ENCODE results near the gene IL27RA. TPM values are rescaled to one million over a fixed set of nuclear protein-coding genes. Genes with fewer than 3 reads are reported as not detected.

The IL27RA gene
- total RNA-seq, 1 donor from 2014 or later: 2.8 TPM

GRCh38 chr19:14061081-14061749, 29.7 kb downstream of the IL27RA start:
- H3K4me1 Mint-ChIP-seq (ENCODE audit: unreplicated experiment): peaks cover 5% of the 10 kb centered on the region
- peaks cover 31% of the 10 kb centered on the region for H3K27me3 Mint-ChIP-seq
- H3K4me3 Mint-ChIP-seq: no peak overlapping the region
- H3K27ac Mint-ChIP-seq: peak overlapping the region; percentile 10
- H3K36me3 Mint-ChIP-seq: no peaks in the 10 kb centered on the region
- no peak for DNase-seq (ENCODE audit: extremely low spot score, unreplicated experiment)
- TF ChIP-seq CTCF (conservative IDR thresholded peaks at IDR 0.05): no peak
- no peaks in the 10 kb centered on the region for H3K9me3 Mint-ChIP-seq

GRCh38 chr19:14061751-14062557, 30.4 kb downstream of the IL27RA start, which contains the start of gene PALM3:
TSS of gene PALM3 (minus strand) at chr19:14062076. CDS start at chr19:14061980, 96 bp downstream.
- Mint-ChIP-seq H3K4me3 (no peak within 1 kb of the TSS), H3K27me3 (peaks cover 28% of the 10 kb centered on the region), H3K9me3 (no peaks in the 10 kb centered on the region), H3K36me3 (no peaks in the 10 kb centered on the region), H3K27ac (peak within 1 kb of the TSS; percentile 10), H3K4me1 (ENCODE audit: unreplicated experiment) (peaks cover 5% of the 10 kb centered on the region)
- DNase-seq (ENCODE audit: extremely low spot score, unreplicated experiment): no peak
- TF ChIP-seq CTCF (conservative IDR thresholded peaks at IDR 0.05): no peak

GRCh38 chr19:14062558-14062855, 30.9 kb downstream of the IL27RA start:
- Mint-ChIP-seq H3K27ac (no peak overlapping the region), H3K9me3 (no peaks in the 10 kb centered on the region), H3K4me1 (ENCODE audit: unreplicated experiment) (peaks cover 5% of the 10 kb centered on the region), H3K36me3 (no peaks in the 10 kb centered on the region), H3K4me3 (no peak overlapping the region), H3K27me3 (peaks cover 28% of the 10 kb centered on the region)
- DNase-seq (ENCODE audit: extremely low spot score, unreplicated experiment): no peak
- TF ChIP-seq CTCF (conservative IDR thresholded peaks at IDR 0.05): no peak

- no peak for DNase-seq (ENCODE audit: extremely low spot score, unreplicated experiment)
- Mint-ChIP-seq H3K27me3 (peaks cover 22% of the 10 kb centered on the region), H3K27ac (no peak overlapping the region), H3K4me1 (ENCODE audit: unreplicated experiment) (peaks cover 5% of the 10 kb centered on the region), H3K36me3 (no peaks in the 10 kb centered on the region), H3K4me3 (no peak overlapping the region), H3K9me3 (no peaks in the 10 kb centered on the region)
- no peak for TF ChIP-seq CTCF (conservative IDR thresholded peaks at IDR 0.05)
Observed at GRCh38 chr19:14063105-14063504, 31.5 kb downstream of the IL27RA start.

- no peak overlapping the region for H3K4me3 Mint-ChIP-seq
- no peaks in the 10 kb centered on the region for H3K9me3 Mint-ChIP-seq
- no peak for DNase-seq (ENCODE audit: extremely low spot score, unreplicated experiment)
- H3K27me3 Mint-ChIP-seq: peaks cover 6% of the 10 kb centered on the region
- no peak overlapping the region for H3K27ac Mint-ChIP-seq
- no peak for TF ChIP-seq CTCF (conservative IDR thresholded peaks at IDR 0.05)
- no peaks in the 10 kb centered on the region for H3K36me3 Mint-ChIP-seq
- no peaks in the 10 kb centered on the region for H3K4me1 Mint-ChIP-seq (ENCODE audit: unreplicated experiment)
Observed at GRCh38 chr19:14066134-14066533, 34.6 kb downstream of the IL27RA start.
